SK-N-SH treated with all-trans-retinoic acid at 6 μM for 48 hours (cell line): Measurements from ENCODE around the gene KCNK5.

Source experiments
- ARNTL ChIP-seq: fragments of 450-650 bp; formaldehyde crosslinking; IDR thresholded peaks from 2 replicates; pipeline ENCODE4 v1.5.0; 2020; ENCODE audit warnings: low read depth, mild to moderate bottlenecking, moderate library complexity, borderline replicate concordance
- BACH2 ChIP-seq: fragments of 250-450 bp; sonication (Bioruptor Pico); IDR thresholded peaks from 2 replicates; pipeline ENCODE4 v1.9.0; 2021; ENCODE audit warnings: mild to moderate bottlenecking, borderline replicate concordance
- PPARA ChIP-seq: fragments of 250-450 bp; sonication (Bioruptor Pico); IDR thresholded peaks from 2 replicates; pipeline ENCODE4 v1.5.0; 2020; ENCODE audit warnings: mild to moderate bottlenecking, borderline replicate concordance
- ZFP3 ChIP-seq: fragments of 250-450 bp; sonication (Bioruptor Pico); IDR thresholded peaks from 2 replicates; pipeline ENCODE4 v1.5.0; 2020; ENCODE audit warnings: mild to moderate bottlenecking, moderate library complexity
- ZFP30 ChIP-seq: fragments of 450-650 bp; formaldehyde crosslinking; IDR thresholded peaks from 2 replicates; pipeline ENCODE4 v1.5.0; 2022; ENCODE audit warnings: mild to moderate bottlenecking, moderate library complexity
- ZNF565 ChIP-seq: fragments of 450-650 bp; formaldehyde crosslinking; conservative IDR thresholded peaks from 2 replicates; pipeline ENCODE4 v1.5.0; 2020; ENCODE audit warnings: low read depth, mild to moderate bottlenecking, moderate library complexity
- ZNF70 ChIP-seq: fragments of 450-650 bp; formaldehyde crosslinking; IDR thresholded peaks from 2 replicates; pipeline ENCODE4 v1.5.0; 2020; ENCODE audit warnings: mild to moderate bottlenecking, moderate library complexity
- ZNF8 ChIP-seq: fragments of 450-650 bp; formaldehyde crosslinking; IDR thresholded peaks from 2 replicates; pipeline ENCODE4 v1.5.0; 2020; ENCODE audit warnings: mild to moderate bottlenecking, moderate library complexity
- TF ChIP-seq, protein P1 (sequence below): fragments of 250-450 bp; sonication (Bioruptor Pico); IDR thresholded peaks from 2 replicates; pipeline ENCODE4 v1.5.0; 2020; ENCODE audit warnings: mild to moderate bottlenecking, moderate library complexity
- TF ChIP-seq, protein P2 (sequence below): fragments of 250-450 bp; sonication (Bioruptor Pico); IDR thresholded peaks from 2 replicates; pipeline ENCODE4 v1.8.0; 2020; ENCODE audit warnings: mild to moderate bottlenecking, moderate library complexity, borderline replicate concordance
- TF ChIP-seq, protein P3 (sequence below): fragments of 250-450 bp; sonication (Bioruptor Pico); IDR thresholded peaks from 2 replicates; pipeline ENCODE4 v1.8.0; 2021; ENCODE audit warnings: low read depth, mild to moderate bottlenecking, moderate library complexity, borderline replicate concordance

DNA sequence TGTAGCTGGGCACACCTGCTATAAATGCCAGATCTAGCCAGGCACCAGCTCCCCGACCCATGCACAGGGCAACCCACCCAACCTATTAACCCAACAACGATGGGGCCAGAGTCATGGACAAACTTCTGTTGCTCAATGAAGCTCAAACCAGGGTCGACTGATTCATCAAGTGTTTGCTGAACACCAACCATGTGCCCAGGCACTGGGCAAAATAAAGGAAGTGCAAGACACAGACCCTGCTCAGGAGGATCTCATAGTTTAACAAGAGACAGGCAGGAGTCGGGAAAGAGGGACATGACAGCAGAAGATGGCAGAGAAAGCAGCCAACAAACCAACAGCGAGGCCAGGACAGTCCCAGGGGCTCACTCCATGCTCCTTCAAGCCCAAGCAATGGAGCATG lies 18.8 kb downstream of the KCNK5 start:
- TF ChIP-seq, protein P1, sequence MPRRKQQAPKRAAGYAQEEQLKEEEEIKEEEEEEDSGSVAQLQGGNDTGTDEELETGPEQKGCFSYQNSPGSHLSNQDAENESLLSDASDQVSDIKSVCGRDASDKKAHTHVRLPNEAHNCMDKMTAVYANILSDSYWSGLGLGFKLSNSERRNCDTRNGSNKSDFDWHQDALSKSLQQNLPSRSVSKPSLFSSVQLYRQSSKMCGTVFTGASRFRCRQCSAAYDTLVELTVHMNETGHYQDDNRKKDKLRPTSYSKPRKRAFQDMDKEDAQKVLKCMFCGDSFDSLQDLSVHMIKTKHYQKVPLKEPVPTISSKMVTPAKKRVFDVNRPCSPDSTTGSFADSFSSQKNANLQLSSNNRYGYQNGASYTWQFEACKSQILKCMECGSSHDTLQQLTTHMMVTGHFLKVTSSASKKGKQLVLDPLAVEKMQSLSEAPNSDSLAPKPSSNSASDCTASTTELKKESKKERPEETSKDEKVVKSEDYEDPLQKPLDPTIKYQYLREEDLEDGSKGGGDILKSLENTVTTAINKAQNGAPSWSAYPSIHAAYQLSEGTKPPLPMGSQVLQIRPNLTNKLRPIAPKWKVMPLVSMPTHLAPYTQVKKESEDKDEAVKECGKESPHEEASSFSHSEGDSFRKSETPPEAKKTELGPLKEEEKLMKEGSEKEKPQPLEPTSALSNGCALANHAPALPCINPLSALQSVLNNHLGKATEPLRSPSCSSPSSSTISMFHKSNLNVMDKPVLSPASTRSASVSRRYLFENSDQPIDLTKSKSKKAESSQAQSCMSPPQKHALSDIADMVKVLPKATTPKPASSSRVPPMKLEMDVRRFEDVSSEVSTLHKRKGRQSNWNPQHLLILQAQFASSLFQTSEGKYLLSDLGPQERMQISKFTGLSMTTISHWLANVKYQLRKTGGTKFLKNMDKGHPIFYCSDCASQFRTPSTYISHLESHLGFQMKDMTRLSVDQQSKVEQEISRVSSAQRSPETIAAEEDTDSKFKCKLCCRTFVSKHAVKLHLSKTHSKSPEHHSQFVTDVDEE (CRISPR knock-in tag): no peak
- TF ChIP-seq ARNTL (no peak), ZNF8 (CRISPR knock-in tag) (no peak), ZFP3 (CRISPR knock-in tag) (no peak), ZFP30 (CRISPR knock-in tag) (no peak), PPARA (CRISPR knock-in tag) (no peak), ZNF70 (CRISPR knock-in tag) (no peak), ZNF565 (no peak), BACH2 (CRISPR knock-in tag) (no peak)
- TF ChIP-seq, protein P2, sequence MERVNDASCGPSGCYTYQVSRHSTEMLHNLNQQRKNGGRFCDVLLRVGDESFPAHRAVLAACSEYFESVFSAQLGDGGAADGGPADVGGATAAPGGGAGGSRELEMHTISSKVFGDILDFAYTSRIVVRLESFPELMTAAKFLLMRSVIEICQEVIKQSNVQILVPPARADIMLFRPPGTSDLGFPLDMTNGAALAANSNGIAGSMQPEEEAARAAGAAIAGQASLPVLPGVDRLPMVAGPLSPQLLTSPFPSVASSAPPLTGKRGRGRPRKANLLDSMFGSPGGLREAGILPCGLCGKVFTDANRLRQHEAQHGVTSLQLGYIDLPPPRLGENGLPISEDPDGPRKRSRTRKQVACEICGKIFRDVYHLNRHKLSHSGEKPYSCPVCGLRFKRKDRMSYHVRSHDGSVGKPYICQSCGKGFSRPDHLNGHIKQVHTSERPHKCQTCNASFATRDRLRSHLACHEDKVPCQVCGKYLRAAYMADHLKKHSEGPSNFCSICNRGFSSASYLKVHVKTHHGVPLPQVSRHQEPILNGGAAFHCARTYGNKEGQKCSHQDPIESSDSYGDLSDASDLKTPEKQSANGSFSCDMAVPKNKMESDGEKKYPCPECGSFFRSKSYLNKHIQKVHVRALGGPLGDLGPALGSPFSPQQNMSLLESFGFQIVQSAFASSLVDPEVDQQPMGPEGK (CRISPR knock-in tag): no peak
- TF ChIP-seq, protein P3, sequence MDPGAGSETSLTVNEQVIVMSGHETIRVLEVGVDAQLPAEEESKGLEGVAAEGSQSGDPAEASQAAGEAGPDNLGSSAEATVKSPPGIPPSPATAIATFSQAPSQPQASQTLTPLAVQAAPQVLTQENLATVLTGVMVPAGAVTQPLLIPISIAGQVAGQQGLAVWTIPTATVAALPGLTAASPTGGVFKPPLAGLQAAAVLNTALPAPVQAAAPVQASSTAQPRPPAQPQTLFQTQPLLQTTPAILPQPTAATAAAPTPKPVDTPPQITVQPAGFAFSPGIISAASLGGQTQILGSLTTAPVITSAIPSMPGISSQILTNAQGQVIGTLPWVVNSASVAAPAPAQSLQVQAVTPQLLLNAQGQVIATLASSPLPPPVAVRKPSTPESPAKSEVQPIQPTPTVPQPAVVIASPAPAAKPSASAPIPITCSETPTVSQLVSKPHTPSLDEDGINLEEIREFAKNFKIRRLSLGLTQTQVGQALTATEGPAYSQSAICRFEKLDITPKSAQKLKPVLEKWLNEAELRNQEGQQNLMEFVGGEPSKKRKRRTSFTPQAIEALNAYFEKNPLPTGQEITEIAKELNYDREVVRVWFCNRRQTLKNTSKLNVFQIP (CRISPR knock-in tag): no peak
